GM10266 (cell line): ENCODE measurements around the gene CCDC171.
A peak's percentile ranks its signal among the peaks of the same experiment; 100 is the strongest.
"Not testable (repeated sequence)": the region's sequence is repeated elsewhere in the genome, so short reads cannot be mapped to it uniquely, and the experiment has no call there.

Experiments used
- DNase-seq: peaks from one replicate; pipeline ENCODE4 v3.0.0; 2012; ENCODE audit errors: extremely low spot score
- TF ChIP-seq, protein P1 (sequence below): IDR thresholded peaks from 2 replicates; pipeline ENCODE4 v1.5.1; 2012; ENCODE audit warnings: mild to moderate bottlenecking, low read depth; ENCODE audit not compliant: control insufficient read depth, insufficient read depth; ENCODE audit errors: missing control alignments

Gene CCDC171

DNA sequence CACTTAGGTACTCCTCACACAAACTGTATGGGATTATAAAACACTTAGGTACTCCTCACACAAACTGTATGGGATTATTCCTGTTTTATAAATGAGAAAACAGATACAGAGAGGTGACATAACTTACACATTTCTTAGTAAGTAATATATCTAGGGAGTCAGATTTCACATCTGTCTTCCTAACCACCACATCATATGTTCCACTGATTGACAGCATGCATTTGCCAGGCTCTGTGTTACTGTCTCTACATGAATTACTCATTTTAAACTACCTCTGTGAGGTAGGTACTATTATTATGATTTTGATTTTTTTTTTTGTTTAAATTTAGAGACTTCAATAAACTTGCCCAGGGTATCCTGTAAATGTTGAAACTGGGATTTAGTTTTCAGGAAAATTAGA, 232.7 kb downstream of the CCDC171 start:
- TF ChIP-seq, protein P1, sequence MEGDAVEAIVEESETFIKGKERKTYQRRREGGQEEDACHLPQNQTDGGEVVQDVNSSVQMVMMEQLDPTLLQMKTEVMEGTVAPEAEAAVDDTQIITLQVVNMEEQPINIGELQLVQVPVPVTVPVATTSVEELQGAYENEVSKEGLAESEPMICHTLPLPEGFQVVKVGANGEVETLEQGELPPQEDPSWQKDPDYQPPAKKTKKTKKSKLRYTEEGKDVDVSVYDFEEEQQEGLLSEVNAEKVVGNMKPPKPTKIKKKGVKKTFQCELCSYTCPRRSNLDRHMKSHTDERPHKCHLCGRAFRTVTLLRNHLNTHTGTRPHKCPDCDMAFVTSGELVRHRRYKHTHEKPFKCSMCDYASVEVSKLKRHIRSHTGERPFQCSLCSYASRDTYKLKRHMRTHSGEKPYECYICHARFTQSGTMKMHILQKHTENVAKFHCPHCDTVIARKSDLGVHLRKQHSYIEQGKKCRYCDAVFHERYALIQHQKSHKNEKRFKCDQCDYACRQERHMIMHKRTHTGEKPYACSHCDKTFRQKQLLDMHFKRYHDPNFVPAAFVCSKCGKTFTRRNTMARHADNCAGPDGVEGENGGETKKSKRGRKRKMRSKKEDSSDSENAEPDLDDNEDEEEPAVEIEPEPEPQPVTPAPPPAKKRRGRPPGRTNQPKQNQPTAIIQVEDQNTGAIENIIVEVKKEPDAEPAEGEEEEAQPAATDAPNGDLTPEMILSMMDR, result no peak
- DNase-seq, result no peak

DNA sequence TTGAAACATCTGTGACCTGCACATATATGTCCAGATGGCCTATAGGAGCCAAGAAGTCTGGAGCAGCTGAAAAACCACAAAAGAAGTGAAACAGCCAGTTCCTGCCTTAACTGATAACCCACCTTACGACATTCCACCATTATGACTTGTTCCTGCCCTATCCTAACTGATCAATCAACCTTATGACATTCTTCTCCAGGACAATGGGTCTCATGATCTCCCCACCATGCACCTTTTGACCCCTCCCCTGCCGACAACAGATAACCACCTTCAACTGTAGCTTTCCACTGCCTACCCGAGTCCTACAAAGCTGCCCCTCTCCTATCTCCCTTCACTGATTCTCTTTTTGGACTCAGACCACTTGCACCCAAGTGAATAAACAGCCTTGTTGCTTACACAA, 233.8 kb downstream of the CCDC171 start:
- DNase-seq, result no peak
- TF ChIP-seq, protein P1, result no peak

DNA sequence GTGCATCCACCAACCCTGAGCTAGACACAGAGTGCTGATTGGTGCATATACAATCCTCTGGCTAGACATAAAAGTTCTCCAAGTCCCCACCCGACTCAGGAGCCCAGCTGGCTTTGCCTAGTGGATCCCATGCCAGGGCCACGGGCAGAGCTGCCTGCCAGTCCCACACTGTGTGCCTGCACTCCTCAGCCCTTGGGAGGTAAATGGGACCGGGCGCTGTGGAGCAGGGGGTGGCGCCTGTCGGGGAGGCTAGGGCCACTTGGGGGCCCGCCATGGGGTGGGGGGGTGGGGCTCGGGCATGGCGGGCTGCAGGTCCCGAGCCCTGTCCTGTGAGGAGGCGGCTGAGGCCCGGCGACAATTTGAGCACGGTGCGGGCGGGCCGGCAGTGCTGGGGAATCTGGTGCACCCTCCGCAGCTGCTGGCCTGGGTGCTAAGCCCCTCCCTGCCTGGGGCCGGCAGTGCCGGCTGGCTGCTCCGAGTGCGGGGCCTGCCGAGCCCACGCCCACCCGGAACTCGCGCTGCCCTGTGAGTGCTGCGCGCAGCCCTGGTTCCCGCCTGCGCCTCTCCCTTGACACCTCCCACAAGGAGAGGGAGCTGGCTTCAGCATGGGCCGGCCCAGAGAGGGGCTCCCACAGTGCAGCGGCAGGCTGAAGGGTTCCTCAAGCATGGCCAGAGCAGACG, 257.5 kb downstream of the CCDC171 start:
- not testable (repeated sequence) for DNase-seq

DNA sequence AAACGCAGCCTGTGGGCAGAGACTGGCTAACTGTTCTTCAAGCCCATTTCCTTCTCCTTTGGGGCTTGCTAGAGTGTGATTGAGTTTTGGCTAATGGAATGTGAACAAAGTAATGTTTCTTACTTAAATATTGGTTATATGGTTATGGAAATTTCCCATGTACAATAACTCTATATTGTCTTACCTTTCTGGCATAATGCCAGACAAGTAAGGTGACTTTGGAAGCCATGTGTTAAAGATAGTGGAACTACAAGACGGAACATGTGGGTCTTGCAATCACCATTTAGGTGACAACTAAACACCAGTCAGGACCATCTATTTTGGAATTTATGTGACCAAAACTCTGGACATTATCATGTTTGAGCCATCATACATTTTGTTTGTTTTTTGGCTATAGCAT, 260.2 kb downstream of the CCDC171 start:
- no peak for DNase-seq
- TF ChIP-seq, protein P1, result no peak

DNA sequence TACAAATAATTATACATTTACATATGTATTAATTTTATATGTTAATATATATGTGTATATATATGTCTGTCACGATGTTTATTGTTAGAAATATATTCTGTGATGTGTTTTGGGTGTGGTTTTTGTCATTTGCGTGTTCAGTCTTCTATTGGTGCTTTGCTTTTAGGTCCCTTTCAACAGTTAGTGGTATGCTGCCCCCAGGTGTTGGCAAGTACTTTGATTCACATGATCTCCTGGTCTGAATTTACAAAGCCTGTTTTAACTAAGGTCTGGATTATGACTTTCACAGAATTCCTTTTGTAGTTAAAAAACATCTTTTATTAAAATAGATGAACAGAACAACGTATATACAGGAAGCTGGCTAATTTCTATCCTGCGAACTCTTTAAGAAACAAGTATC, 271.5 kb downstream of the CCDC171 start:
- no peak for DNase-seq

DNA sequence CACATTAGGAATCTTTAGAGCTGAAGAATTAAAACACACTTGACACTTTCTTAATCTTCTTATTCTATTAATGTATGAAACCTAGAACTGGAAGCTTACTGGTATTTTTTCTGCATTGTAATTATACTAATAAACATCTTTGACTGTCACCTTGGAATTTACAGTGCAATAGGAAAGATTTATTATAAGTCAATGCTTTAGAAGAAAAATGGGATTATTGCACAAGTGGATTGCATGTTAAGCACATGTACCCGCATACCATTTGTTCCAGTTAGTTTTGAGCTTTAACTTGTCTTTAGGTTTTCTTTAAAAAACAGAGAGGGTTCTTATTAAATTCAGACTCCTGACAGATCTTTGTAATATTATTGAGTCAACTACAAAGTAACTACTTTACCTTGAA, 278.5 kb downstream of the CCDC171 start:
- no peak for DNase-seq
- TF ChIP-seq, protein P1, result no peak

More for the DNA sequence above, 271.5 kb downstream of the CCDC171 start:
- TF ChIP-seq, protein P1, result peak; percentile 6

DNA sequence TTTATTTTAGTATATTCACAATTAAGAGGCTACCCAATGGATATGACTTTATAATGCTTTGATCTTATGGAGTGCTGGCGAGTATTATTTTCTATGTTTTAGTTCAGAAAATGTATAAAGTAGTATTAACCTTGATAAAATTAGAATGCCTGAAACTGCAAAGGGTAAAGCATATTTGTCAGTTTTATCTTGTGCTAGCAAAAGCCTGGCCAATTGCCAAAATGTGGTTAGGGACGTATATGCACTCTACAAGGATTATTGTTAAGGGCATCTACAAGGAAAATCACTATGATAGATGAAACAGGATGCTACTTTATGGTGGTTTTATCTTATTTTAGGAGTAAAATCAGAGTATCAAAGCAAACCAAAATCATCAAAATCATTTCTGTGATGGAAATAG, 281.7 kb downstream of the CCDC171 start:
- TF ChIP-seq, protein P1, result no peak
- no peak for DNase-seq
